Measurements from ENCODE around the gene INPP5D. TPM values are rescaled to one million over a fixed set of nuclear protein-coding genes. Genes with fewer than 3 reads are reported as not detected.

The INPP5D gene
- polyA plus RNA-seq, 2 of the 4 experiments (the other 2 are of a cell fraction): 0.26 to 0.53 TPM

DNA sequence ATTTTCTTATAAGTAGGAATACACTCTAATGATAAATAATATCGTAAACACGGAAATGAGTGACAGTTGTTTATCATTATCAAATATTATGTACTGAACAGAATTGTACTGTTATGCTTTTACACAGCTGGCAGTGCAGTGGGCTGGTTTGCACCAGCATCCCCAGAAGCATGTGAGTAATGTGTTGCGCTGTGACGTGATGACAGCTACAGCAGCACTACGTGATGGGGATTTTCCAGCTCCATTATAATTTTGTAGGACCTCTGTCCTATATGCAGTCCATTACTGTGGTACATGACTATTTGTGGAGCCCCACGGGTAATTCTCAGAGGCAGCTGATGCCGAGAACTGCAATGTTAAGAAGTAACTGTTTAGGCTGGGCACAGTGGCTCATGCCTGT lies 114.0 kb downstream of the INPP5D start:
- TF ChIP-seq, protein P1, sequence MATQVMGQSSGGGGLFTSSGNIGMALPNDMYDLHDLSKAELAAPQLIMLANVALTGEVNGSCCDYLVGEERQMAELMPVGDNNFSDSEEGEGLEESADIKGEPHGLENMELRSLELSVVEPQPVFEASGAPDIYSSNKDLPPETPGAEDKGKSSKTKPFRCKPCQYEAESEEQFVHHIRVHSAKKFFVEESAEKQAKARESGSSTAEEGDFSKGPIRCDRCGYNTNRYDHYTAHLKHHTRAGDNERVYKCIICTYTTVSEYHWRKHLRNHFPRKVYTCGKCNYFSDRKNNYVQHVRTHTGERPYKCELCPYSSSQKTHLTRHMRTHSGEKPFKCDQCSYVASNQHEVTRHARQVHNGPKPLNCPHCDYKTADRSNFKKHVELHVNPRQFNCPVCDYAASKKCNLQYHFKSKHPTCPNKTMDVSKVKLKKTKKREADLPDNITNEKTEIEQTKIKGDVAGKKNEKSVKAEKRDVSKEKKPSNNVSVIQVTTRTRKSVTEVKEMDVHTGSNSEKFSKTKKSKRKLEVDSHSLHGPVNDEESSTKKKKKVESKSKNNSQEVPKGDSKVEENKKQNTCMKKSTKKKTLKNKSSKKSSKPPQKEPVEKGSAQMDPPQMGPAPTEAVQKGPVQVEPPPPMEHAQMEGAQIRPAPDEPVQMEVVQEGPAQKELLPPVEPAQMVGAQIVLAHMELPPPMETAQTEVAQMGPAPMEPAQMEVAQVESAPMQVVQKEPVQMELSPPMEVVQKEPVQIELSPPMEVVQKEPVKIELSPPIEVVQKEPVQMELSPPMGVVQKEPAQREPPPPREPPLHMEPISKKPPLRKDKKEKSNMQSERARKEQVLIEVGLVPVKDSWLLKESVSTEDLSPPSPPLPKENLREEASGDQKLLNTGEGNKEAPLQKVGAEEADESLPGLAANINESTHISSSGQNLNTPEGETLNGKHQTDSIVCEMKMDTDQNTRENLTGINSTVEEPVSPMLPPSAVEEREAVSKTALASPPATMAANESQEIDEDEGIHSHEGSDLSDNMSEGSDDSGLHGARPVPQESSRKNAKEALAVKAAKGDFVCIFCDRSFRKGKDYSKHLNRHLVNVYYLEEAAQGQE (IDR thresholded peaks at IDR 0.05): no peak
- TF ChIP-seq HDAC2 (IDR thresholded peaks at IDR 0.05): no peak
- no peak for TF ChIP-seq SREBF2 (IDR thresholded peaks at IDR 0.05)
- no peak for TF ChIP-seq CEBPB (IDR thresholded peaks at IDR 0.05)
- TF ChIP-seq FOXS1 (CRISPR knock-in tag; IDR thresholded peaks at IDR 0.05): no peak
- TF ChIP-seq, protein P2, sequence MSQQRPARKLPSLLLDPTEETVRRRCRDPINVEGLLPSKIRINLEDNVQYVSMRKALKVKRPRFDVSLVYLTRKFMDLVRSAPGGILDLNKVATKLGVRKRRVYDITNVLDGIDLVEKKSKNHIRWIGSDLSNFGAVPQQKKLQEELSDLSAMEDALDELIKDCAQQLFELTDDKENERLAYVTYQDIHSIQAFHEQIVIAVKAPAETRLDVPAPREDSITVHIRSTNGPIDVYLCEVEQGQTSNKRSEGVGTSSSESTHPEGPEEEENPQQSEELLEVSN (IDR thresholded peaks at IDR 0.05; ENCODE audit: borderline replicate concordance, low read depth): no peak
- TF ChIP-seq TP53 (CRISPR knock-in tag; IDR thresholded peaks at IDR 0.05): no peak
- no peak for ATAC-seq
- no peak for FAIRE-seq
- CTCF ChIA-PET: interaction anchor here (0.8 kb wide), 1 partner anchor 121 kb away, joined by 4 read pairs; no protein-coding TSS in a partner anchor
- Histone ChIP-seq H3K9me3 (no peaks in the 10 kb centered on the region), H3K27ac (no peak overlapping the region), H3K4me3 (no peak overlapping the region), H3K4me2 (no peak overlapping the region), H3K4me1 (no peaks in the 10 kb centered on the region)
- no peak for DNase-seq (ENCODE audit: low read depth in 1 of 2, low spot score in 1 of 2)
- WGBS (ENCODE audit: missing lambda C conversion rate): 77% methylated on average over 7 of the region's 7 CpGs
- POLR2A ChIA-PET: no interaction called here

DNA sequence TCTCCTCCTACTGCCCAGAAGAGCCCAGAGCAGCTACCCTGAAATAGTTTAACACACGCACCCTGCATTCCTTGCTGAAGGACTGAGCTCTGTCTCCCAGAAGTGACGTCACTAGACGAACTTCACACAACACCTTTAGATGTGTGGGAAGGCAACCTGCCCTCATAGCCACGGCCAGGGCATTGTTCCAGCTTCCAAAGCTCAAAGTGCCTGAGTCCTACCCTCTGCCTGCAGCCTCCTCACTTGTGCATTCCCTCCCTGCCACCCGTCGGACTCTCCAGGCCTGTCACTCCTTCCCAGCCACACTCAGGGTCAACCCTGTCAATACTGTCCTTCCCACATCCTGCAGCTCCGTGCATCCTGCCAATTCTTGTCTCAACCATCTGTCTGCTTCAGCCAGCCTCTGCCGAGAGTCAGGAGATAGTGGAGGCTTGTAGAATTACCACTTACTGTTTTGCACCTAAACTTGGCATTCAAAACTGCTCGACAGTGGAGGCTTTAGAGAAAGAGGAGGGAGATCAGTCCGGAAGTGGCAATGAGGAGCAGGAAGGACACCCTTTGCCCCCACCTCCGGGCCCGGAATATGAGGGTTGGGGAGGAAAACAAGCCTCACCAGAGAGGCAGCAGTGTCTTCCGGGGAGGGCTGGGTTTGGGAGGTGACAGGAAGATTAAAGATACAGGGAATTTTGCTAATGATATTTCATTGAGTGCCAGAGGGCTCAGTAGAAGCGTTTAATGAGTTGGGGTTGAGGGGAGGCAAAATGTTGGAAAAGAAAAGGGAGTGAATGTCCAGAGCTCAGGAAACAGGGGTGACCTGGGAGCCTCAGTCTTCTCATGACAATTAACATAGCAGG lies 119.1 kb downstream of the INPP5D start:
- Histone ChIP-seq H3K9me3 (no peaks in the 10 kb centered on the region), H3K4me3 (no peak overlapping the region), H3K27ac (0 out of 6 replicates have a peak overlapping the region, but pooled peaks of 1 of the 2 experiments have one; percentile 14), H3K4me1 (no peaks in the 10 kb centered on the region), H3K4me2 (no peak overlapping the region)
- 69% methylated on average over 14 of the region's 14 CpGs for WGBS (ENCODE audit: missing lambda C conversion rate)
- POLR2A ChIA-PET: no interaction called here
- FAIRE-seq (no peak), DNase-seq (ENCODE audit: low read depth in 1 of 2, low spot score in 1 of 2) (no peak), ATAC-seq (peak; percentile 40 to 48; a peak in 4 of 6 replicates)
- CTCF ChIA-PET: interaction anchor here (0.9 to 1.1 kb wide), 2 partner anchors 8 to 123 kb away, joined by 3 read pairs; no protein-coding TSS in a partner anchor
- TF ChIP-seq PHF8 (IDR thresholded peaks at IDR 0.05; ENCODE audit: borderline replicate concordance, low read depth) (no peak), FOSL2 (IDR thresholded peaks at IDR 0.05) (no peak), FOSL2 (CRISPR knock-in tag; IDR thresholded peaks at IDR 0.05) (no peak), TP53 (CRISPR knock-in tag; IDR thresholded peaks at IDR 0.05) (no peak), HOXB13 (CRISPR knock-in tag; IDR thresholded peaks at IDR 0.05; ENCODE audit: low read depth) (no peak), MAFK (IDR thresholded peaks at IDR 0.05; ENCODE audit: partially characterized antibody) (no peak), JUNB (IDR thresholded peaks at IDR 0.05) (no peak), RAD21 (conservative IDR thresholded peaks at IDR 0.05 in 1 of 2, IDR thresholded peaks at IDR 0.05 in 1 of 2) (no peak), RFX5 (IDR thresholded peaks at IDR 0.05) (no peak), CBX8 (IDR thresholded peaks at IDR 0.05) (no peak), RARB (CRISPR knock-in tag; IDR thresholded peaks at IDR 0.05) (no peak), CHD4 (IDR thresholded peaks at IDR 0.05; ENCODE audit: borderline replicate concordance) (no peak), JUN (IDR thresholded peaks at IDR 0.05) (no peak), NFE2L2 (conservative IDR thresholded peaks at IDR 0.05; ENCODE audit: low read length) (no peak), HEYL (CRISPR knock-in tag; IDR thresholded peaks at IDR 0.05) (no peak)

Data from A549 (cell line).